Measurements from ENCODE around the gene NRP1.

The NRP1 gene

GRCh38 chr10:33256458-33256857, 78.0 kb downstream of the NRP1 start:
- DNase-seq: no peak

- DNase-seq: no peak
These were observed 79.8 kb downstream of the NRP1 start for GRCh38 chr10:33254556-33255160.

- no peak for DNase-seq
These were observed 81.1 kb downstream of the NRP1 start for GRCh38 chr10:33253411-33253810.

- no peak for DNase-seq
These were observed 81.7 kb downstream of the NRP1 start for GRCh38 chr10:33252794-33253203.

GRCh38 chr10:33252324-33252723, 82.1 kb downstream of the NRP1 start:
- DNase-seq: no peak

GRCh38 chr10:33249659-33250345, 84.7 kb downstream of the NRP1 start:
- DNase-seq: no peak

GRCh38 chr10:33249137-33249536, 85.3 kb downstream of the NRP1 start:
- DNase-seq: no peak

- DNase-seq: no peak
These were observed 85.8 kb downstream of the NRP1 start for GRCh38 chr10:33248638-33249037.

- DNase-seq: no peak
These were observed 87.1 kb downstream of the NRP1 start for GRCh38 chr10:33247221-33247922.

GRCh38 chr10:33245343-33245742, 89.1 kb downstream of the NRP1 start:
- no peak for DNase-seq

- DNase-seq: no peak
These were observed 90.0 kb downstream of the NRP1 start for GRCh38 chr10:33244354-33244967.

- DNase-seq: no peak
These were observed 90.8 kb downstream of the NRP1 start for GRCh38 chr10:33243703-33244102.

- no peak for DNase-seq
These were observed 91.5 kb downstream of the NRP1 start for GRCh38 chr10:33242931-33243330.

GRCh38 chr10:33241351-33241750, 93.1 kb downstream of the NRP1 start:
- no peak for DNase-seq

GRCh38 chr10:33240931-33241330, 93.5 kb downstream of the NRP1 start:
- no peak for DNase-seq

- DNase-seq: no peak
These were observed 94.2 kb downstream of the NRP1 start for GRCh38 chr10:33240258-33240657.

GRCh38 chr10:33239257-33239656, 95.2 kb downstream of the NRP1 start:
- DNase-seq: no peak

- DNase-seq: no peak
These were observed 95.8 kb downstream of the NRP1 start for GRCh38 chr10:33238643-33239042.

- DNase-seq: no peak
These were observed 96.5 kb downstream of the NRP1 start for GRCh38 chr10:33237736-33238624.

- DNase-seq: no peak
These were observed 97.6 kb downstream of the NRP1 start for GRCh38 chr10:33236916-33237315.

- no peak for DNase-seq
These were observed 98.5 kb downstream of the NRP1 start for GRCh38 chr10:33235951-33236350.

- DNase-seq: no peak
These were observed 99.1 kb downstream of the NRP1 start for GRCh38 chr10:33235251-33235884.

Data from NCI-H2171 (cell line).